Muscle of leg (tissue), 11 donors: ENCODE results near the gene ITGBL1. TPM values are rescaled to one million over a fixed set of nuclear protein-coding genes. Genes with fewer than 3 reads are reported as not detected.
A peak's percentile ranks its signal among the peaks of the same experiment; 100 is the strongest.

Experiments
- DNase-seq: peaks from one replicate; pipeline ENCODE4 v3.0.0; 2013
- H3K27ac ChIP-seq: one replicate; pipeline ENCODE4 v1.5.1; 2013; ENCODE audit warnings: mild to moderate bottlenecking, low read length, control low read depth
- H3K27me3 ChIP-seq: one replicate; pipeline ENCODE4 v1.6.1; 2013; ENCODE audit warnings: low read length; ENCODE audit not compliant: control insufficient read depth, insufficient read depth
- H3K36me3 ChIP-seq: one replicate; pipeline ENCODE4 v1.6.1; 2013; ENCODE audit warnings: low read length; ENCODE audit not compliant: control insufficient read depth, insufficient read depth
- H3K4me1 ChIP-seq: one replicate; pipeline ENCODE4 v1.6.1; 2013; ENCODE audit warnings: low read length; ENCODE audit not compliant: control insufficient read depth, insufficient read depth
- H3K4me3 ChIP-seq: one replicate; pipeline ENCODE4 v1.5.1; 2013; ENCODE audit warnings: low read length, control low read depth
- H3K9me3 ChIP-seq: replicated peaks from 2 replicates; pipeline ENCODE4 v1.6.1; 2013; ENCODE audit warnings: low read depth, low read length; ENCODE audit not compliant: control insufficient read depth
- WGBS: methylation state at CpG from one replicate; pipeline ENCODE4 v1.1.5; 2013; ENCODE audit warnings: missing lambda C conversion rate; ENCODE audit not compliant: insufficient coverage; 5-methylcytosine and 5-hydroxymethylcytosine counted together
- polyA plus RNA-seq, 8 donors: library from polyadenylated mRNA; unstranded; fragments of 120-200 nt; gene quantifications; one replicate each; pipeline versions ENCODE4 v1.2.1 to v1.2.3, GENCODE V29; 2013; ENCODE audit warnings: inconsistent platforms in 1 of 8, low replicate concordance in 1 of 8; ENCODE audit not compliant: insufficient read length in 8 of 8, insufficient read depth in 1 of 8
- total RNA-seq: library from RNA; stranded (reverse); fragments of 120-200 nt; gene quantifications from one replicate; pipeline ENCODE4 v1.2.4, GENCODE V29; 2013

The ITGBL1 gene
- total and polyA plus RNA-seq, 9 donors = 0.96 to 22.4 (median 3.3) TPM

GRCh38 chr13:101450749-101451130 is 1.7 kb upstream of the ITGBL1 start:
- DNase-seq = no peak
- 80% methylated on average over 1 of the region's 2 CpGs for WGBS
- Histone ChIP-seq H3K36me3 (no peaks in the 10 kb centered on the region), H3K27me3 (peaks cover 8% of the 10 kb centered on the region), H3K4me3 (no peak overlapping the region), H3K4me1 (no peaks in the 10 kb centered on the region), H3K9me3 (no peaks in the 10 kb centered on the region), H3K27ac (no peak overlapping the region)

GRCh38 chr13:101451641-101452040 is 834 bp upstream of the ITGBL1 start:
- Histone ChIP-seq H3K36me3 (no peaks in the 10 kb centered on the region), H3K4me3 (no peak overlapping the region), H3K9me3 (no peaks in the 10 kb centered on the region), H3K4me1 (no peaks in the 10 kb centered on the region), H3K27ac (no peak overlapping the region), H3K27me3 (peaks cover 8% of the 10 kb centered on the region)
- no peak for DNase-seq

- Histone ChIP-seq H3K9me3 (no peaks in the 10 kb centered on the region), H3K36me3 (no peaks in the 10 kb centered on the region), H3K4me3 (peak overlapping the region; percentile 28), H3K4me1 (no peaks in the 10 kb centered on the region), H3K27me3 (peaks cover 8% of the 10 kb centered on the region), H3K27ac (no peak overlapping the region)
- WGBS = 1% methylated on average over 32 of the region's 41 CpGs
- DNase-seq = peak; percentile 4
Observed at GRCh38 chr13:101453784-101454201, 1.3 kb downstream of the ITGBL1 start.

GRCh38 chr13:101454767-101455166 is 2.3 kb downstream of the ITGBL1 start:
- DNase-seq = peak; percentile 50
- Histone ChIP-seq H3K4me3 (no peak overlapping the region), H3K9me3 (no peaks in the 10 kb centered on the region), H3K27ac (peak overlapping the region; percentile 13), H3K27me3 (peaks cover 8% of the 10 kb centered on the region), H3K4me1 (no peaks in the 10 kb centered on the region), H3K36me3 (no peaks in the 10 kb centered on the region)
- WGBS = no CpG with 5 or more reads among the region's 2 CpGs

- Histone ChIP-seq H3K4me1 (no peaks in the 10 kb centered on the region), H3K36me3 (no peaks in the 10 kb centered on the region), H3K9me3 (no peaks in the 10 kb centered on the region), H3K4me3 (no peak overlapping the region), H3K27me3 (peaks cover 8% of the 10 kb centered on the region), H3K27ac (no peak overlapping the region)
- no CpG with 5 or more reads among the region's 3 CpGs for WGBS
- DNase-seq = no peak
Observed at GRCh38 chr13:101455863-101456262, 3.4 kb downstream of the ITGBL1 start.

GRCh38 chr13:101457176-101457575 is 4.7 kb downstream of the ITGBL1 start:
- Histone ChIP-seq H3K27ac (no peak overlapping the region), H3K36me3 (no peaks in the 10 kb centered on the region), H3K4me1 (no peaks in the 10 kb centered on the region), H3K4me3 (no peak overlapping the region), H3K9me3 (no peaks in the 10 kb centered on the region), H3K27me3 (peaks cover 8% of the 10 kb centered on the region)
- WGBS = no CpG with 5 or more reads among the region's 2 CpGs
- no peak for DNase-seq

GRCh38 chr13:101465877-101466276 is 13.4 kb downstream of the ITGBL1 start:
- no peaks in the 10 kb centered on the region for H3K36me3 ChIP-seq
- no peaks in the 10 kb centered on the region for H3K4me1 ChIP-seq
- no peak for DNase-seq
- 100% methylated on average over 2 of the region's 3 CpGs for whole genome bisulfite sequencing
- no peak overlapping the region for H3K27ac ChIP-seq
- H3K27me3 ChIP-seq = no peaks in the 10 kb centered on the region
- no peak overlapping the region for H3K4me3 ChIP-seq
- no peaks in the 10 kb centered on the region for H3K9me3 ChIP-seq

- WGBS = no CpG with 5 or more reads among the region's 4 CpGs
- no peaks in the 10 kb centered on the region for H3K9me3 ChIP-seq
- H3K4me3 ChIP-seq = no peak overlapping the region
Observed at GRCh38 chr13:101467415-101467814, 14.9 kb downstream of the ITGBL1 start.

GRCh38 chr13:101473458-101473857 is 21.0 kb downstream of the ITGBL1 start:
- no peaks in the 10 kb centered on the region for H3K4me1 ChIP-seq
- no peaks in the 10 kb centered on the region for H3K9me3 ChIP-seq
- 50% methylated on average over 1 of the region's 2 CpGs for whole genome bisulfite sequencing
- peak; percentile 9 for DNase-seq
- H3K4me3 ChIP-seq = no peak overlapping the region
- no peaks in the 10 kb centered on the region for H3K36me3 ChIP-seq
- no peaks in the 10 kb centered on the region for H3K27me3 ChIP-seq
- no peak overlapping the region for H3K27ac ChIP-seq

More at GRCh38 chr13:101467415-101467814, 14.9 kb downstream of the ITGBL1 start:
- H3K27ac ChIP-seq = no peak overlapping the region
- no peaks in the 10 kb centered on the region for H3K4me1 ChIP-seq
- H3K27me3 ChIP-seq = no peaks in the 10 kb centered on the region
- H3K36me3 ChIP-seq = no peaks in the 10 kb centered on the region
- DNase-seq = no peak

GRCh38 chr13:101474419-101474957 is 22.0 kb downstream of the ITGBL1 start:
- WGBS = 40% methylated on average over 2 of the region's 2 CpGs
- H3K36me3 ChIP-seq = no peaks in the 10 kb centered on the region

GRCh38 chr13:101475536-101475935 is 23.1 kb downstream of the ITGBL1 start:
- Histone ChIP-seq H3K9me3 (no peaks in the 10 kb centered on the region), H3K4me1 (no peaks in the 10 kb centered on the region), H3K36me3 (no peaks in the 10 kb centered on the region), H3K4me3 (no peak overlapping the region), H3K27ac (no peak overlapping the region), H3K27me3 (no peaks in the 10 kb centered on the region)
- no peak for DNase-seq

More at GRCh38 chr13:101474419-101474957, 22.0 kb downstream of the ITGBL1 start:
- peak; percentile 57 for DNase-seq
- no peaks in the 10 kb centered on the region for H3K27me3 ChIP-seq
- H3K9me3 ChIP-seq = no peaks in the 10 kb centered on the region
- no peak overlapping the region for H3K27ac ChIP-seq
- H3K4me3 ChIP-seq = no peak overlapping the region
- no peaks in the 10 kb centered on the region for H3K4me1 ChIP-seq
